NCI-H1417 treated with DMSO at 0.1 percent for 48 hours (cell line): ENCODE measurements around the gene ABHD8.
A peak's percentile ranks its signal among the peaks of the same experiment; 100 is the strongest.
"Not testable (repeated sequence)": the region's sequence is repeated elsewhere in the genome, so short reads cannot be mapped to it uniquely, and the experiment has no call there.

Experiments
- DNase-seq: peaks from one replicate; lab custom pipeline; 2025; lab: John Stamatoyannopoulos, UW

ABHD8 gene

GRCh38 chr19:17296976-17297375 lies 6.2 kb downstream of the ABHD8 start:
- no peak for DNase-seq

GRCh38 chr19:17296273-17296672 lies 7.0 kb downstream of the ABHD8 start:
- DNase-seq, result no peak

- DNase-seq, result not testable (repeated sequence)
These were observed 7.7 kb downstream of the ABHD8 start for GRCh38 chr19:17295551-17295950.

DNA sequence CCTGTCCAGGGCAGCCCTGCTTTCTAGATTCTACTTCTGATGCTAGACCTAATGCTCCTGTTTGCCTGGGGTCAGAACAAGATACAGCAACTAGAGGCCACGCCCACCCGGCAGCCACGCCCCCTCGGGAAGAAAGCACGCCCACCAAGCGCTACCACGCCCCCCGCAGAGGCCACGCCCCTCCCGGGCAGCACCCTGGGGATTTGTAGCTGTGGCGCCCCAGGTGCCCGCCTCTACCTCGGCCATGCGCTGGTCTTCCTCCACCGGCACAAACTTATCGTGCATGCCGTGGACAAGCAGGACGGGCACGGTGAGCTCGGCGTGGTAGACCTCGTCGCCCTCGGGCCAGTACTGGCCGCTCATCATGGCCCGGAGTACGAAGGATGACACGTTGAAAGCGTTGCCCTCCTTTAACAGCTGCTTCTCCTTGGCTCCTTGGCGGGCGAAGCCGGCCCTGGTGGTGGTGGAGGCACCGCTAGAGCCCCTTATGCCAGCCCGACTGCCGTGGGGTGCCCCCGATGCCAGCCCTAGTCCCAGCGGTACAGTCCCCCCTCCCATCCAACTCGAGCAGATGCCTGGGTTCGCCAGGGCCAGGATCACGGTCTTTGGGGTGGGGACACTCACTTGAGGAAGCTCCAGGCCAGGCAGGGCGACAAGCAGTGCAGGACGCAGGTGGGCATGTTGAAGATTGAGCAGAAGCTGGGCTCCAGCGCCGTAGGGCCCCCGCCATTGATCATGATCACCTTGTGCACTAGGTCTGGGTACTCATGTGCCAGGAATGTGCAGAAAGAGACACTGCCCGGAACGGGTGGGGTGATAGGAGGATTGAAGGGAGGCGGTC lies 9.0 kb downstream of the ABHD8 start:
- DNase-seq, result no peak

DNA sequence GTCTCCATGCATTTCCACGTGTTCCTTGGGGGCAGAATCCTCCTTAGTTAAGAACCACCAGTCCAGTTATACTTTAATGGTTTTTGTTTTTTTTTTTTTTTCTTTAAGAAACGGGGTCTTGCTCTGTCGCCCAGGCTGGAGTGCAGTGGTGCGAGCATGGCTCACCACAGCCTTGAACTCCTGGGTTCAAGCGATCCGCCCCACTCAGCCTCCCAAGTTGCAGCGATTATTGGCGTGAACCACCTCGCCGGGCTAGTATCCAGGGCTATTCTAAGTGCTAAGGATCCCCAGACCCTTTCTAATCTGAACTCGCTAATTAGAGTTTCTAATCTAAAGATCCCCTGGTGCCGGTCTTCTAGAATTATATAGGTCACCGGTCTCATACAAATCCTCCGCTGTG lies 9.6 kb downstream of the ABHD8 start:
- DNase-seq, result no peak

DNA sequence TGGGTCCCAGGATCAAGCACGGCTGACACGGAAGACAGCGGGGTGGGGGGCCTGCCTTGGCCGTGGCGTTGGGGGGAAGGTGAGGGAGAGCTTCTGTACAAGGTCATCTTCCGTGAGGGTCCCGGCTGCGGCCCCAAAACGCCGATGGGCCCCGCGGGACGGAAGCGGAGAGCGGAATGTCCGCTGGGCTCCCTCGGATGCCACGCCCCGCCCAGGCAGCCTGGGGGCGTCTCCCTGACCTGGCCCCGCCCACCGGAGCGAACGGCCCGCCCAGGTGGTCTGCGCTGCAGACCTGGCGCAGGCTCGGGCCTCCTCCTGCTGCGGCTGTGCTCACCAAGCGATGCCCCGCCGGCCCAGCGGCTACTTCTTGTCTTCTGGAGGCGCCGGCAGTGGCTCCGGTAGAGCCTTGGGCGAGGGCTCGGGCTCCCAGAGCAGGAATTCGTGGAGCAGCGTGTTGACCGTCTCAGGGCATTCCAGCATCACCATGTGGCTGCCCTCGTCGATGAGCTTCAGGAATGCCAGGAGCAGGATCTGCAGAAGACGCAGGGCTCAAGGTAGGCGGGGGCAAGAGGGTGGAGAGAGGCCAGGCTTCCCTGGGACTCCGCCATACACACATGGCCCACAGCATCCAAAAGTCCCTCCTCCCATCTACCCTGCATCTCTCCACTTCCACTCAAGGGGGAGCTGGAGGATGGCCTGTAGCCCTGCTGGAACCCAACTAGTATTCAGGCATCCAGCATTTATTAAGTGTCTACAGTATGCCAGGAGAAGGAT lies 10.7 kb downstream of the ABHD8 start:
- no peak for DNase-seq

DNA sequence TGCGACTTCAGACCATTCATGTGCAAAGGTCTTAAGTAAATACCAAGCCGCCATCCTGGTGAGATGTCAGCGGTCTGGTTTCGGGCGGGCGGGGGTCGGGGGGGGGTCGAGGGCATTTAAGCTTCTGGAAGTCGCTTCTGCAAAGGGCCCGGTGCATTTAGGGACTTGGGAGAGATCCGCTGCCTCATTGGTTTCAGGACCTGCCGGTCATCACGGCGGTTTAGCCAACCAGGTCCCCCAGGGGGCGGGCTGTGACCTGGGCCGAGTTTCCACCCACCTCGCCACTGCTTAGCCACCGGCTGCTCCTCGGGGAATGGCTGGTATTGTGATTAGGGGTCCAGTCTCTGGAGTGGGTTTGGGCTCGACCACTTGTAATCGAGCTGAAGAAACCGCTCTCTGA lies 13.7 kb downstream of the ABHD8 start:
- no peak for DNase-seq

GRCh38 chr19:17286752-17287151 lies 16.5 kb downstream of the ABHD8 start:
- DNase-seq, result no peak

- DNase-seq, result no peak
These were observed 17.0 kb downstream of the ABHD8 start for GRCh38 chr19:17286263-17286662.

- no peak for DNase-seq
These were observed 17.6 kb downstream of the ABHD8 start for GRCh38 chr19:17285415-17286135.

DNA sequence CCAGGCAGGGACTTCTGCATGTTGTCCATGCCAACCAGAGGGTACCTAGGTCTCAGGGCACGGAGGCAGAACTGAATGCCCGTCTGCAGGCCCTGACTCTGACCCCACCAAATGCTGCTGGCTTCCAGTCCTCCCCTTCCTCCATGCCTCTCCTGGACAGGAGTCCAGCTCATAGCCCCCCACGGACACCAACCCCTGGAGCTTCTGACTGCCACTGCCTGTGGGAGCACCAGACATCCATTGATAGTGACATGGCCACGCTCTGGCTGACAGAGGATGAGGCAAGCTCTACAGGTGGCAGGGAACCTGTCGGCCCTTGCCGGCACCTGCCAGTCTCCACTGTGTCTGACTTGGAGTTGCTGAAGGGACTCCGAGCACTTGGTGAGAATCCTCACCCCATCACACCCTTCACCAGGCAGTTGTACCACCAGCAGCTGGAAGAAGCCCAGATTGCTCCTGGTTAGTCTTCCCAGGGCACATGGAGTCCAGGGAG lies 19.7 kb downstream of the ABHD8 start:
- no peak for DNase-seq

GRCh38 chr19:17282488-17283125 lies 20.6 kb downstream of the ABHD8 start:
- DNase-seq, result no peak

DNA sequence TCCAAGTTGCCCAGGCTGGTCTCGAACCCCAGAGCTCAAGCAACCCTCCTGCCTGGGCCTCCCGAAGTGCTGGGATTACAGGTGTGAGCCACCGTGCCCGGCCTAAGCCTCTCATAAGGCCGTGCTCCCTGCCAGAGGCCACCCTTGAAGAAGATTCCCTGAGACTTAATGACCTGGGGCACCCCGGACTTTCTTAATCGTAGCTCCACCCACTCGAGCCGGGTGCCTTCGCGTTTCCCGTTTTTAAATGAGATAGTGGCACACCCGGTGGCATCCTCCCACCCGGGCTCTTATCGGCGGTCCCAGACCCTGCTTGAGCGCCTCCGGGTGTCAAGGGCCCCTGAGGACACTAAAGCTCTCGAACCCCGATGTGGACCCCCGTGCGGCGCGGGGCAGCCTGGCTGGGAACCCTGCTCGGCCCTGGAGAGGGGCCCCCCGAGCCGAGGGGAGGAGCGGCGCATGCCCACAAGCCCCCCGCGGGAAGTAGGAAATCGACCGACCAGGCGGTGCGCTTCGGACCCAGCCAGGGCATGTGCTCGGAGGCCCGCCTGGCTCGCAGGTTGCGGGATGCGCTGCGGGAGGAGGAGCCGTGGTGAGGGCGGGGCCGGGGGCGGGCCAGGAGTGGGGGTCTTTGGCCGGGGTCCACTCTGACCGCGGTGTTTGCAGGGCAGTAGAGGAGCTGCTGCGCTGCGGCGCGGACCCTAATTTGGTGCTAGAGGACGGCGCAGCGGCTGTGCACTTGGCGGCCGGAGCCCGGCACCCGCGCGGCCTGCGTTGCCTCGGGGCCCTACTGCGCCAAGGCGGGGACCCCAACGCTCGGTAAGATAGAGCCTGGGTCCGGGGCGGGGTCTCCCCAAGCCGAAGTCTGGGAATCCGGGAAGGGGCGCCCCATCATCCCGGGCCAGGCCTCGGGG lies 21.6 kb downstream of the ABHD8 start, which contains the start of gene ANKLE1:
ANKLE1 (plus strand) TSS at position 511 of the 914 bp plus-strand sequence; CDS start at position 531, 20 bp downstream.
- no peak for DNase-seq

DNA sequence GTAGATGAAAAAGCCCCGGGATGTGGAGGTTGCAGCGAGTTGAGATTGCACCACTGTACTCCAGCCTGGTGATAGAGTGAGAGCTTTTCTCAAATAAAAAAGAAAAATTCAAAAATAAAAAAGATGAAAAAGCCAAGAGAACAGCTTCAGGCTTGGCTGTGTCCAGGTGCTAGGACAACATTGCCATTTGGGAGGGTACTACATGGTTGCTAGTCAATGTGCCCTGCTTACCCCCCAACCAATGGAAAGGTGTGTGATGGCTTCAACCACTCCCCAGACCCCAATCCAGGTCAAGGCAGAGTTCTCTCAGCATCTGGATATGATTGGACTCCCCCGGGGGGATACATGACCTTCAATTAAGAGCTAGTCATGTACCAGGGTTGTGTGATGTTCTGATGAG lies 23.8 kb downstream of the ABHD8 start:
- no peak for DNase-seq

GRCh38 chr19:17275441-17276175 lies 27.6 kb downstream of the ABHD8 start:
- no peak for DNase-seq

- DNase-seq, result not testable (repeated sequence)
These were observed 28.3 kb downstream of the ABHD8 start for GRCh38 chr19:17274892-17275291.

GRCh38 chr19:17268754-17269153 lies 34.5 kb downstream of the ABHD8 start:
- DNase-seq, result no peak

DNA sequence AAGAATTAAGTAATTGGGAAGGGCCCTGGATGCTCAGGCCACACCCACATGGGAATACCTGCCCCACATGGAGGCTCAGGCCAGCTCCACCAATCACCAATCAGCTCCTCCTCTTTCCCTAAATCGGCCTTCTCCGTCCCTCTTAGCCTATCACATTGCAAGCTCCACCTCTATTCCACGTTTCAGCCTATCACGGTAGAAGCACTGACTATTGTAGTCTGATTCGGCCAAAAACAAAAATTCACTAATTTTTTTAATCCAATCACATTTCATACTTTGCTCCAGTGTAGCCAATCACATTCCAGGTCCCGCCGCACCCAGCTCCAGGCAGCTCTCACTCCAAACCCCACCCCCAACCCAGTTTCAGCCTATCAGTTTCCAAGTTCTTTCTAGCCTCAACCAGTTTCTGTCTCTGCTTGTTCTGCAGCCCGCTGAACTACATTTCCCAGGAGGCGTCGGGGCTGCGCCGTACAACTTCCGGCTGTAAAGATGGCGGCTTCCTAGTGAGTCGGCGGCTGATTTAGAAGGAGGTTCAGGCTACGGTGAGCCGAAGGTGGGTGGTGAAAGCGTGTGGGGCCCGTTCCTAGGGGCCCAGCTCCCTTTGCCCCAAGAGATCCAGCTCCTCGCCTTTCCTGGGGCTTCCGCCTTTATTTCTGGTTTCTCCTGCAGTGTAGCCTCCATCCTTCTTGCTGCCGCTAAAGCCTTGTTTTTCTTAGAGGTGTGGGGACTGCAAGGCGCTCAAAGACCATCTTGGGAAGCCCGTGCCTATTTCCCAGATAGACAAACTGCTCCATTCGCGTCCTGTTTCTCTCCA lies 36.0 kb downstream of the ABHD8 start, which contains the start of gene BABAM1:
BABAM1 (plus strand) TSS at position 469 of the 814 bp plus-strand sequence. CDS start 1,364 bp downstream, outside the sequence.
- DNase-seq, result peak; percentile 82

DNA sequence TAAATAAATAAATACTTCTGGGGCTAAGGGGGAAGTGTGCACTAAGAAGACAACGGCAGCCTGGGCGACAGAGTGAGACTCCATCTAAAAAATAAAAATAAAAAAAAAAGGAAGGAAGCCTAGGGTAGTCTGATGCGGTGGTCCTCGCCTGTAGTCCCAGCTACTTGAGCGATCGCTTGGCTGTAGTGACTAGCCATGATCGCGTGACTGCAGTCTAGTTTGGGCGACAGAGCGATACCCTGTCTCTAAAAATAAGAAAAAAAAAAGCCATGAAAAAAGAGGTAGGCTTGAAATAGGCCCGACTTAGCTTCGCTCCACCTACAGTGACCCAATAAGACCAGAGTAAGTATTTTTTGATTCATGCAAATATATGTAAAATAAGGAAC lies 36.6 kb downstream of the ABHD8 start:
- DNase-seq, result no peak
